Stimulated activated CD4-positive, alpha-beta T cell treated with anti-CD3 and anti-CD28 coated beads, TNF-alpha, amount 100 ng/mL, for 4 hours (primary cell): ENCODE data around the gene SLC7A10.
A peak's percentile ranks its signal among the peaks of the same experiment; 100 is the strongest.
"Not testable (repeated sequence)": the region's sequence is repeated elsewhere in the genome, so short reads cannot be mapped to it uniquely, and the experiment has no call there.

ENCODE experiments used
- DNase-seq, 3 experiments: peaks; one replicate each; pipeline ENCODE4 v3.0.0-alpha.2; 2020; ENCODE audit warnings: low read depth in 3 of 3

SLC7A10 gene

DNA sequence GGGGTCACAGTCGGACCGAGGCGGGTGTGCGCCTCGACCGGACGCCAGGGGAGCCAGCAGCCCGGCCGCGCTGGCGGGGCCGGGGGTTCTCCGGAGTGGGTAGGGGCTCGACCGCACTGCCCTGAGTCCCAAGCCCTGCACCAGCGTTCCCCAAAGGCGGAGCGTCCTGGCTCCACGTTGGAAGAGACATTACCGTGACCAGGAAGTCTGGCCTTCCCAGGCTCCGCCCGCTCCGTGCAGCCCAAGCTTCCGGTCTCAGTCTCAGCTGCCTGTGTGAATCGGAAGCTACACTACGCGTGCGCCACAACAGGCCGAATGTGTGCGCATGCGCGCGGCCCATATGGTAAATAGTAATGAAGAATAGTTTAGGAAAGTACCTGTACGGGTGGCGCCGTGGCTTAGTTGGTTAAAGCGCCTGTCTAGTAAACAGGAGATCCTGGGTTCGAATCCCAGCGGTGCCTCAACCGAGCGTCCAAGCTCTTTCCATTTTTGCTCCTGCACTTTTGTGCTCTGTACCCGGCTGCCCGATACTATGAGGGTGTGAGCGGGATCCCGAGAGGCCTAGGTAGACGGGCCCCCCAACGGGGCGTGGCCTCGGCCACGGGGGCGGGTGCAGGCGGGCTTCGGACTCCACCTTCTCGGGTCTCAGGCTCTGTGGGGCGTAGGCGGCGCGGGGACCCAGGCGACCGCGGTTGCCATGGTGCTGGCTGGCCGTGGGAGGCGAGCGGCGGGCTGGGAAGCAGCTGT is 48.8 kb downstream of the SLC7A10 start:
- DNase-seq = peak; percentile 91 to 98 (median 98)

DNA sequence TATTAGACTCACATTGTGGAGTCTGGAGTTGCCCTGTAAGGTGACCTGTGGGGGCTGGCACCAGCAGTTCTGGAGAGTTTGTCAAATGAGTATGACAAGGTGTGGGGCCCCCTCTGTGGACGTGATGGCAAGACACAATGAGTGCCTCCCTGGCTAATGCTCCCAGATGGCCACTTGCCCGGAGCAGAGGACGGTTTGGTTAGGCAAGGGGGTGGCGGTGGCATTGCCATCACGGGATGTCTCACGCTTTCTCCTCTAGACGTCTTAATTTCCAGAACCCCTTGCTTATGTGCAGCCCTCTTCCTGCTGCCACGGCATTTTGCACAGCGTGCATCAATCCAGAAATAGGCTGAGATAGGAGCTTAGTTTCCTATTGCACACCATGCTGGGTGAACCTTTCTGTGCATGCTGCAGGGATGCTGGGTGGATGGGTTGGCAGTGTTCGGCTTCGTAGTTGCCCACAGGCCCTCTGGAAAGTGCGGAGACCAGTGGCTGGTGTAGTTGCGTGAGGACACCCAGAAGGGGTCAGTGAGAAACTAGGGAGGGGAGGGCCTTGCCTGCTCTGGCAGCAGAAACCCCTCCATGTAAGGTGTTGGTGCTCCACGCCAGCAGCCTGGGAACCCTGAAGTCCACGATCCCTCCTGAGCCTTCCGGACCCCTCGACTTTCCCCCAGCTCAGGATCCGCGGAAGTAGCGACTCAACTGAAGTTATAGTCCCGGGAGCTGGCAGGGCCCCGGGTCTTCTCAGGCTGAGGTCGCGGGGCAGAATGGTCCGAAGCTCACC is 49.6 kb downstream of the SLC7A10 start:
- peak in 2 of 3 experiments; percentile 7 to 17 for DNase-seq

DNA sequence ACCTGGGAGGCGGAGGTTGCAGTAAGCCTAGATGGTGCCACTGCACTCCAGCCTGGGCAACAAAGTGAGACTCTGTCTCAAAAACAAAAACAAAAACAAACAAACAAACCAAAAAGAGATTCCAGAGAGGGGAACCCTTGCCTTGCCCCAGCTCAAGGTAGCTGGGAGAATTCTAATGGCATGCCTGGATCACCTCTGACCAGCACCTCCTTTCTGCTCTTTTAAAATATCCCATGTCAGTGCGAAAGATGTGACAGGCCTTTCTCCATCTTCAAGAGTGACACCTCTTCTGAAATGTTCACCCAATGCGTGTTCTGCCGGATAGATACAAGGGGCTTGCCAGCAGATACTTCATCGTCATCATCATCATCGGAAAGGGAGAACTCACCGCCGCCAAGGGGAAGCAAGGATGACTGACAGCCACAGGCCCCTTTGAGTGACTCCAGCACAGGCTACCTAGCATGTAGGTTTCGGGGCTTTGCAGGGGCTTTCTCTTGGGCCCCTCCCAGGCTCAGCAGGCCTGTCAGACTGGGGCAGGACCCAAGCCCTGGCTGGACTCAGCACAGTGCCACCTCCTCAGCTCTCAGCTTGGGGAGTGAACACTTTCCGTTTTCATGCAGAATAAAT is 50.4 kb downstream of the SLC7A10 start:
- no peak for DNase-seq

DNA sequence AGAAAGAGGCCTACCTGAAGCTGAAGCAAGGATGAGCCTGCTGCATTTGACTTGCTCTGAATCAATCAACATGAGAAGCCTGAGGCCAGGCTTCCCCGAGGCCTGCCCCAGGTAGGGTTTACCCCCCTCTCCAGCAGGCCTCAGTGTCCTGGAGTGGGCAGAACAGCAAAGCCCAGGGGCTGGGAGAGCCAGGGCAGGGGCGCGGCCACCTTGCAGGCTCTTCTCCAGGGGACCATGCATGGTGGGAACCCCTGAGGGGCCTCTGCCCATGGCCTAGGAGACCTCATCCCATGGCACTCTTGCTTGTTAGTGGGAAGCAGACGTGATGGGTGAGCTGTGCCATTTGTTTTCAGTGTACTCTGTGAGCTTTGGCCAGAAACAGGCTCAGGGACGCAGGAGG is 51.5 kb downstream of the SLC7A10 start:
- DNase-seq = no peak

DNA sequence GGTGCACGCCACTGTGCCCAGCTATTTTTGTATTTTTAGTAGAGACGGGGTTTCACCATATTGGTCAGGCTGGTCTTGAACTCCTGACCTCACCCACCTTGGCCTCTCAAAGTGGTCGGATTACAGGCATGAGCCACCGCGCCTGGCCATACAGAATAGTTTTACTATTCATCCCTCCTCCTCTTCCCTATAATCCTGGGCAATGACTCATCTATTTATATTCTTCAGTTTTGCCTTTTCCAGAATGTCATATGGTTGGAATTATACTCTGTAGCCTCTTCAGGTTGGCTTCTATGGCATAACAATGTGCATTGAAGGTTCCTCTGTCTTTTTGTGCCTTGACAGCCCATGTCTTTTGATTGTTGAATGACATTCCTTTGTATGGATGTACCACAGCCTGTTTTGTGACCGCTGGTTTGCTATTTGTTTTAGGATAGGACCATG is 53.7 kb downstream of the SLC7A10 start:
- no peak for DNase-seq

DNA sequence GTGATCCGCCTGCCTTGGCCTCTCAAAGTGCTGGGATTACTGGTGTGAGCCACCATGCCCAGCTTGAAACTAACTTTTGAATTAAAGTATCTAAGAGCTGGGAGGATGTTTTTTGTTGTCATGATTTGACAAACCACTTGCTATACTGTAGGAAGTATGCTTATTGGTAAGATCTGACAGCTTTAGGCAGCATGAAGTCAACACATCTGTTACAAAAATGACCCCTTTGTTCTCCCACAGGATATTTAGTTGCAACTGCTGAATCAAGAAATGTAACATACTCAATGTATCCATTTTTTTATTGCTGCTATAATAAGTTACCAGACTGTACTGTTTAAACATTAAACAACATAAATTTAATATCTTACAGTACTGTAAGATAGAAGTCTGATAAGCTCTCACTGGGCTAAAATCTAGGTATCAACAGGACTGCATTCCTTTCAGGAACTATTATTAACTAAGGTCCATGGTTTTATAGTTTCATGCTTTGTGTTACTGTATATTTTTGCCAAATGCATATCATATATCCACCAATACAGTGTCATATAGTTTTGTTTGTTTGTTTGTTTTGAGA is 54.3 kb downstream of the SLC7A10 start:
- no peak for DNase-seq

DNA sequence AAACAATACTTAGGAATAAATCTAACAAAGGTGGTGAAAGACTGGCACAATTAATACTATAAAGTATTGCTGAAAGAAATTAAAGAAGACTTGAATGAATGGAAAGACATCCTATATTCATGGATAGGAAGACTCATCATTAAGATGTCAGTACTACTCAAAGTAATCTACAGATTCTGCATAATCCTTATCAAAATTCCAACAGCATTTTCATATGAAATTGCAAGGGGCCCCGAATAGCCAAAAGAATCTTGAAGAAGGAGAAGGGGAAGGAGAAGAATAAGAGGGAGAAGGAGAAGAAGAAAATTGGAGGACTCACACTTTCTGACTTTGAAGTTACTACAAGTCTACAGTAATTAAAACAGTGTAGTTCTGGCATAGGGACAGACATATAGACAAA is 57.1 kb downstream of the SLC7A10 start:
- no peak for DNase-seq

DNA sequence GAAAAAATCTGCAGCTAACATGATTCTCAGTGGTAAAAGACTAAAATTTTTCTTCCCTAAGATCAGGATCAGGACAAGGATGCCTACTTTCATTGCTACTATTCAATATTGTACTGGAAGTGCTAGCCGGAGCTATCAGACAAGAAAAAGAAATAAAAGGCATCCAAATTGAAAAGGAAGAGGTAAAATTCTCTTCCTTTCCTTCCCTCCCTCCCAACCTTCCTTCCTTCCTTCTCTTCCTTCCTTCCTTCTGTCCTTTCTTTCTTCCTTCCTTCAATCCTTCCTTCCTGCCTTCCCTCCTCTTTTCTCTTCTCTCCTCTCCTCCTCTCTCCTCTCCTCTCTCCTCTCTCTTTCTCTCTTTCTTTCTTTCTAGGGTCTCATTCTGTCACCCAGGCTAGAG is 58.2 kb downstream of the SLC7A10 start:
- DNase-seq = no peak

DNA sequence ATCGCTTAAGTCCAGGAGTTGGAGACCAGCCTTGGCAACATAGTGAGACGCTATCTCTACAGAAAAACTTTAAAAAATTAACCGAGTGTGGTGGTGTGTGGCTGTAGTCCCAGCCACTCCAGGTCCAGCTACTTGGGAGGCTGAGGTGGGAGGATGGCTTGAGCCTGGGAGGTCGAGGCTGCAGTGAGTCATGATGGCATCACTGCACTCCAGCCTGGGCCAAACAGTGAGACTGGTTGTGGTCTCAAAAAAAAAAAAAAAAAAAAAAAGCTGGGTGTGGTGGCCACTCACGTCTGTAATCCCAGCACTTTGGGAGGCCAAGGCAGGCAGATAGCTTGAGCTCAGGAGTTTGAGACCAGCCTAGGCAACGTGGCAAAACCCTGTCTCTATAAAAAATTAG is 59.6 kb downstream of the SLC7A10 start:
- not testable (repeated sequence) for DNase-seq

DNA sequence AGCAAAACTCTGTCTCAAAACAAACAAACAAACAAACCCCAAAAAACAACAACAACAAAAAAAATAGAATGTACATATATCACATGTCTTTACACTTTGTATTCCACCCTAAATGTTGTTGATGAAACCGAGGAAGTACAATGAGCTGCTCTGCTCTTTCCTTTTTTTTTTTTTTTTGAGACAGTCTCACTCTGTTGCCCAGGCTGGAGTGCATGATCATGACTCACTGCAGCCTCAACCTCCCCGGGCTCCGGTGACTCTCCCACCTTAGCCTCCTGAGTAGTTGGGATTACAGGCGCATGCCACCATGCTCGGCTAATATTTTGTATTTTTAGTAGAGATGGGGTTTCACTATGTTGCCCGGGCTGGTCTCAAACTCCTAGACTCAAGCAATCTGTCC is 62.2 kb downstream of the SLC7A10 start:
- no peak for DNase-seq

DNA sequence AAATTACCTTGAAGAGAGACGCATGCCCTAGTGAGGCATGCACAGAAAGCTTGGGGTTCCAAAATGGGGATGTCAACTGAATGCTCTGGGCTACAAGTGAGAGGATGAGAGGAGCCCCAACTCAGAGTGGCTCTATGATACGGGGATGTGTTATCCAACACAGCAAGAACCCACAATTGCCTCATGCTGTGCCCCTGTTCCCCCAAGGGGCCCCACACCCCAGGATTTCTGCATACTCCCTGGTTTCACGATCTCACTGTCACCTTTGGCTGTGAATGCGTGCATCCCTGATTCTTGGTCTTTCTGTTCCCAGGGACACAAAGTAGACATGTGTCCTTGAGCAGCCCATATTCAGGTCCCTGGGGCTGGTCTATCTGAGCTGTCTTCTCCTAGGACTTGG is 64.4 kb downstream of the SLC7A10 start:
- DNase-seq = no peak

DNA sequence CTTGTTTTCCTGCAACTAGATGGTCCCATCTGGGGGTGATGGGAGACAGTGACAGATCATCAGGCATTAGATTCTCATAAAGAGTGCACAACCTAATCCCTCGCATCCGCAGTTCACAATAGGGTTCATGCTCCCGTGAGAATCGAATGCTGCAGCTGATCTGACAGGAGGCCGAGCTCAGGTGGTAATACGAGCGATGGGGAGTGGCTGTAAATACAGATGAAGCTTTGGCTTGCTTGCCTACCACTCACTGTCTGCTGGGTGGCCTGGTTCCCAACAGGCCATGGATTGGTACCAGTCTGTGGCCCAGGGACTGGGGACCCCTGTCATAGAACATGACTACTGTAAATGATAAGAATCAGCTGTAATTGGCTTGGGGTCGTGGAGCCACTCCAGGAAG is 65.8 kb downstream of the SLC7A10 start:
- DNase-seq = no peak

DNA sequence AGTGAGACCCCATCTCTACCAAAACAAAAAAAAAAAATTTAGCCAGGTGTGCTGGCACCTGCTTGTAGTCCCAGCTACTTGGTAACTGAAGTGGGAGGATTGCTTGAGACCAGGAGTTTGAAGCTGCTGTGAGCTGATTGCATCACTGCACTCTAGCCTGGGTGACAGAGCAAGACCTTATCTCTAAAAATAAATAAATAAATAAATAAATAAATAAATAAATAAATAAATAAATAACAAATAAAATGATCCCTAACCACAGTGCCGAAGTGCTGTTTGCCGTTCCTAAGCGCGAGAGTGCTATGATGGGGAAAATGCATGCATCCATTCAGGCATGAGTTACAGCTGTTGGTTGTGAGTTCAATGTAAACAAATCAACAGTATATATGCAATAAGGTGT is 66.5 kb downstream of the SLC7A10 start:
- DNase-seq = no peak
